HCT116 (cell line): ENCODE results near the gene IFITM10. TPM values are rescaled to one million over a fixed set of nuclear protein-coding genes. Genes with fewer than 3 reads are reported as not detected.

ENCODE experiments used
- ATAC-seq: fragments of 200-7000 bp; cut with Tn5 transposase; 2 replicates; pipeline ENCODE4 v1.9.1; 2020; ENCODE audit warnings: mild to moderate bottlenecking, moderate library complexity
- BruUV-seq: library from RNA; stranded (reverse); fragments of 400-500 nt; replicated peaks from 2 replicates; lab custom pipeline; 2021; lab: Mats Ljungman, UMichigan
- CTCF ChIA-PET: fragments of 300-600 bp; sonication (Branson Sonifier 250); formaldehyde crosslinking; loops from one replicate; lab custom pipeline; 2021; ENCODE audit warnings: antibody characterized with exemption; lab: Charles Lee
- POLR2A ChIA-PET: fragments of 300-600, 350-600 bp; sonication (Branson Sonifier 250); formaldehyde crosslinking; loops from one replicate; lab custom pipeline; 2021; ENCODE audit warnings: antibody characterized with exemption; lab: Charles Lee
- RAD21 ChIA-PET, 2 experiments: fragments of 300-600 bp; sonication (Branson Sonifier 250); formaldehyde crosslinking; loops; one replicate each; lab custom pipeline; 2023; ENCODE audit warnings: low total read pairs in 2 of 2; ENCODE audit not compliant: uncharacterized antibody in 2 of 2, unreplicated experiment in 2 of 2, low non-redundant PET in 1 of 2; lab: Charles Lee
- DNase-seq: peaks from one replicate; pipeline ENCODE4 v3.0.0-alpha.2; 2010; ENCODE audit warnings: low read depth, low spot score
- H2AFZ ChIP-seq: fragments of 200-600 bp; shearing (Covaris generic), sonication (generic); 2 replicates; pipeline ENCODE4 v1.6.1; 2017; ENCODE audit warnings: low read depth, mixed run types, mixed read lengths, antibody characterized with exemption, low read length; ENCODE audit not compliant: poor library complexity, severe bottlenecking
- H3K27ac ChIP-seq: 2 replicates; pipeline ENCODE4 v1.5.1; 2012; ENCODE audit warnings: low read depth, low read length
- H3K27me3 ChIP-seq: fragments of 200-600 bp; sonication (generic); 2 replicates; pipeline ENCODE4 v1.6.1; 2016; ENCODE audit warnings: mixed run types, low read length, mixed read lengths; ENCODE audit not compliant: insufficient read depth
- H3K36me3 ChIP-seq, 2 experiments: fragments of 200-500 bp in 1 of 2; fragments of 200-600 bp in 1 of 2; sonication (Bioruptor generic) in 1 of 2; sonication (generic) in 1 of 2; 2 replicates each; pipeline versions ENCODE4 v1.5.1 to v1.6.1; 2014 to 2016; ENCODE audit warnings: low read length in 2 of 2, inconsistent platforms in 1 of 2, mixed read lengths in 1 of 2, mixed run types in 1 of 2; ENCODE audit not compliant: insufficient read depth in 2 of 2, control insufficient read depth in 1 of 2
- H3K4me1 ChIP-seq, 2 experiments: fragments of 200-600 bp in 1 of 2; sonication (generic) in 1 of 2; 2 replicates each; pipeline versions ENCODE4 v1.5.1 to v1.6.1; 2012 to 2017; ENCODE audit warnings: low read length in 2 of 2, inconsistent platforms in 1 of 2, mild to moderate bottlenecking in 1 of 2, mixed read lengths in 1 of 2, mixed run types in 1 of 2, moderate library complexity in 1 of 2; ENCODE audit not compliant: insufficient read depth in 2 of 2, control insufficient read depth in 1 of 2
- H3K4me2 ChIP-seq: fragments of 200-600 bp; sonication (generic); 2 replicates; pipeline ENCODE4 v1.6.1; 2017; ENCODE audit warnings: mixed run types, low read length, mixed read lengths
- H3K4me3 ChIP-seq, 2 experiments: fragments of 200-600 bp in 1 of 2; sonication (generic) in 1 of 2; replicated peaks in 1 of 2; 2 replicates each; pipeline ENCODE4 v1.5.1; 2011 to 2016; ENCODE audit warnings: low read length in 2 of 2, control low read depth in 1 of 2, low read depth in 1 of 2, mild to moderate bottlenecking in 1 of 2, mixed read lengths in 1 of 2, mixed run types in 1 of 2
- H3K79me2 ChIP-seq: fragments of 200-600 bp; sonication (generic); 2 replicates; pipeline ENCODE4 v1.6.1; 2017; ENCODE audit warnings: mild to moderate bottlenecking, mixed run types, low read length, moderate library complexity, mixed read lengths; ENCODE audit not compliant: insufficient read depth
- H3K9ac ChIP-seq: fragments of 200-600 bp; sonication (generic); 2 replicates; pipeline ENCODE4 v1.6.1; 2016; ENCODE audit warnings: low read length, mixed read lengths
- H3K9me2 ChIP-seq: fragments of 200-600 bp; sonication (generic), shearing (Covaris generic); 2 replicates; pipeline ENCODE4 v1.6.1; 2017; ENCODE audit warnings: mixed run types, mild to moderate bottlenecking, moderate library complexity; ENCODE audit not compliant: insufficient read depth
- H3K9me3 ChIP-seq, 2 experiments: fragments of 200-500 bp in 1 of 2; fragments of 200-600 bp in 1 of 2; sonication (Bioruptor generic) in 1 of 2; sonication (generic) in 1 of 2; 2 replicates each; pipeline ENCODE4 v1.6.1; 2014 to 2017; ENCODE audit warnings: low read length in 2 of 2, mixed read lengths in 2 of 2, inconsistent platforms in 1 of 2, low read depth in 1 of 2, mild to moderate bottlenecking in 1 of 2, mixed run types in 1 of 2, moderate library complexity in 1 of 2; ENCODE audit not compliant: control insufficient read depth in 1 of 2, insufficient read depth in 1 of 2
- H4K20me1 ChIP-seq: fragments of 200-600 bp; sonication (generic), shearing (Covaris generic); 2 replicates; pipeline ENCODE4 v1.6.1; 2017; ENCODE audit warnings: mixed run types, mild to moderate bottlenecking, moderate library complexity; ENCODE audit not compliant: insufficient read depth
- CBX3 ChIP-seq: IDR thresholded peaks from 2 replicates; pipeline ENCODE4 v1.6.1; 2012; ENCODE audit warnings: low read depth
- EGR1 ChIP-seq: IDR thresholded peaks from 2 replicates; pipeline ENCODE4 v1.6.1; 2012; ENCODE audit warnings: low read depth
- ELF1 ChIP-seq: IDR thresholded peaks from 2 replicates; pipeline ENCODE4 v1.6.1; 2012; ENCODE audit warnings: low read depth, borderline replicate concordance
- EZH2 ChIP-seq: fragments of 200-600 bp; sonication (generic); IDR thresholded peaks from 2 replicates; pipeline ENCODE4 v1.6.1; 2017; ENCODE audit warnings: antibody characterized with exemption, mixed run types
- EZH2phosphoT487 ChIP-seq: fragments of 200-600 bp; IDR thresholded peaks from 2 replicates; pipeline ENCODE4 v1.6.1; 2018; ENCODE audit warnings: antibody characterized with exemption, borderline replicate concordance
- FOSL1 ChIP-seq: IDR thresholded peaks from 2 replicates; pipeline ENCODE4 v1.6.1; 2012; ENCODE audit warnings: low read depth
- JUND ChIP-seq: IDR thresholded peaks from 2 replicates; pipeline ENCODE4 v1.6.1; 2012
- POLR2A ChIP-seq: IDR thresholded peaks from 2 replicates; pipeline ENCODE4 v1.7.0; 2011; ENCODE audit warnings: borderline replicate concordance; ENCODE audit not compliant: insufficient read depth, insufficient read length; ENCODE audit errors: extremely low read depth
- RAD21 ChIP-seq: IDR thresholded peaks from 2 replicates; pipeline ENCODE4 v1.6.1; 2012; ENCODE audit warnings: low read depth, mild to moderate bottlenecking
- SIN3A ChIP-seq: IDR thresholded peaks from 2 replicates; pipeline ENCODE4 v1.6.1; 2012; ENCODE audit warnings: low read depth
- SRF ChIP-seq: IDR thresholded peaks from 2 replicates; pipeline ENCODE4 v1.6.1; 2012; ENCODE audit warnings: low read depth
- TCF7L2 ChIP-seq: IDR thresholded peaks from 2 replicates; pipeline ENCODE4 v1.7.0; 2011; ENCODE audit warnings: borderline replicate concordance, inconsistent platforms; ENCODE audit not compliant: insufficient read depth, insufficient read length; ENCODE audit errors: extremely low read depth
- YY1 ChIP-seq: IDR thresholded peaks from 2 replicates; pipeline ENCODE4 v1.6.1; 2011; ENCODE audit warnings: low read length, low read depth, moderate library complexity, mild to moderate bottlenecking; ENCODE audit not compliant: insufficient replicate concordance; ENCODE audit errors: extremely low read depth
- ZFX ChIP-seq: fragments of 450-650 bp; IDR thresholded peaks from 2 replicates; pipeline ENCODE4 v1.6.1; 2017
- ZNF274 ChIP-seq: fragments of 200-500 bp; sonication (Bioruptor generic); IDR thresholded peaks from 2 replicates; pipeline ENCODE4 v1.6.1; 2014; ENCODE audit warnings: mild to moderate bottlenecking, low read depth, low read length, inconsistent platforms
- intact Hi-C: fragments of 100-400 bp; cut with micrococcal nuclease; formaldehyde crosslinking; loops from 2 replicates; pipeline ENCODE4 v1.10.0; 2022
- total RNA-seq: library from RNA; stranded (reverse); gene quantifications from one replicate; pipeline ENCODE4 v1.2.1, GENCODE V29; 2021; ENCODE audit not compliant: unreplicated experiment
- TF ChIP-seq, protein P1 (sequence below): IDR thresholded peaks from 2 replicates; pipeline ENCODE4 v1.6.1; 2012
- TF ChIP-seq, protein P2 (sequence below): IDR thresholded peaks from 2 replicates; pipeline ENCODE4 v1.6.1; 2011; ENCODE audit warnings: mild to moderate bottlenecking, low read length, moderate library complexity; ENCODE audit not compliant: insufficient replicate concordance; ENCODE audit errors: extremely low read depth
- TF ChIP-seq, protein P3 (sequence below): IDR thresholded peaks from 2 replicates; pipeline ENCODE4 v1.6.1; 2012; ENCODE audit warnings: low read depth
- TF ChIP-seq, protein P4 (sequence below), 3 experiments: fragments of 200-600 bp in 1 of 3; sonication (generic) in 1 of 3; IDR thresholded peaks in 2 of 3; conservative IDR thresholded peaks in 1 of 3; 2 replicates each; pipeline ENCODE4 v1.5.1; 2012 to 2017; ENCODE audit warnings: low read depth in 2 of 3, low read length in 2 of 3, antibody characterized with exemption in 1 of 3, borderline replicate concordance in 1 of 3, control low read depth in 1 of 3, mild to moderate bottlenecking in 1 of 3, mixed read lengths in 1 of 3, mixed run types in 1 of 3, moderate library complexity in 1 of 3; ENCODE audit not compliant: insufficient read depth in 1 of 3
- TF ChIP-seq, protein P5 (sequence below): IDR thresholded peaks from 2 replicates; pipeline ENCODE4 v1.6.1; 2012

The IFITM10 gene
- total RNA-seq, 1 experiment from 2014 or later: 1.9 TPM

DNA sequence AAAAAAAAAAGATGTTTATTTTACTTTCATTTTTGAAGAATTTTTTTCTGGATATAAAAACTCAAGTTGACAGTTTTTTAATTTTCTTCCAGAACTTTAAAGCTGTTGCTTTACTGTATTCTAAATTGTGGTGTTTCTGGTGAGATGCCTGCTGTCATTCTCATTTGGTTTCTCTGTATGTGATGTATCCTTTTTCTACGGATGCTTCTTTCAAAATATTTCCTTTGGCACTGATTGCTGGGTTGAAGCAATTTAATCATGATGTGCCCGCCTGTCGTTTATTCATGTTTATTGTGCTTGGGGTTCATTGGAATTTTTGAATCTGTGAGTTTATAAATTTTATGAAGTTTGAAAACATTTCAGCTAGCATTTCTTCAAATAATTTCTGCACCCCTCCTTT, 42.7 kb upstream of the IFITM10 start:
- no peaks in the 10 kb centered on the region for H3K79me2 ChIP-seq
- H3K4me3 ChIP-seq: no peak overlapping the region
- no peaks in the 10 kb centered on the region for H3K4me1 ChIP-seq
- TF ChIP-seq, protein P1, sequence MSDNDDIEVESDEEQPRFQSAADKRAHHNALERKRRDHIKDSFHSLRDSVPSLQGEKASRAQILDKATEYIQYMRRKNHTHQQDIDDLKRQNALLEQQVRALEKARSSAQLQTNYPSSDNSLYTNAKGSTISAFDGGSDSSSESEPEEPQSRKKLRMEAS: no peak
- TF ChIP-seq CBX3 (no peak), SIN3A (no peak), YY1 (no peak), RAD21 (no peak), ZFX (no peak), EGR1 (no peak), ZNF274 (no peak), FOSL1 (no peak), EZH2 (no peak), POLR2A (no peak), EZH2phosphoT487 (no peak), JUND (no peak), TCF7L2 (no peak), ELF1 (no peak), SRF (no peak)
- TF ChIP-seq, protein P2, sequence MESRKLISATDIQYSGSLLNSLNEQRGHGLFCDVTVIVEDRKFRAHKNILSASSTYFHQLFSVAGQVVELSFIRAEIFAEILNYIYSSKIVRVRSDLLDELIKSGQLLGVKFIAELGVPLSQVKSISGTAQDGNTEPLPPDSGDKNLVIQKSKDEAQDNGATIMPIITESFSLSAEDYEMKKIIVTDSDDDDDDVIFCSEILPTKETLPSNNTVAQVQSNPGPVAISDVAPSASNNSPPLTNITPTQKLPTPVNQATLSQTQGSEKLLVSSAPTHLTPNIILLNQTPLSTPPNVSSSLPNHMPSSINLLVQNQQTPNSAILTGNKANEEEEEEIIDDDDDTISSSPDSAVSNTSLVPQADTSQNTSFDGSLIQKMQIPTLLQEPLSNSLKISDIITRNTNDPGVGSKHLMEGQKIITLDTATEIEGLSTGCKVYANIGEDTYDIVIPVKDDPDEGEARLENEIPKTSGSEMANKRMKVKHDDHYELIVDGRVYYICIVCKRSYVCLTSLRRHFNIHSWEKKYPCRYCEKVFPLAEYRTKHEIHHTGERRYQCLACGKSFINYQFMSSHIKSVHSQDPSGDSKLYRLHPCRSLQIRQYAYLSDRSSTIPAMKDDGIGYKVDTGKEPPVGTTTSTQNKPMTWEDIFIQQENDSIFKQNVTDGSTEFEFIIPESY: no peak
- TF ChIP-seq, protein P3, sequence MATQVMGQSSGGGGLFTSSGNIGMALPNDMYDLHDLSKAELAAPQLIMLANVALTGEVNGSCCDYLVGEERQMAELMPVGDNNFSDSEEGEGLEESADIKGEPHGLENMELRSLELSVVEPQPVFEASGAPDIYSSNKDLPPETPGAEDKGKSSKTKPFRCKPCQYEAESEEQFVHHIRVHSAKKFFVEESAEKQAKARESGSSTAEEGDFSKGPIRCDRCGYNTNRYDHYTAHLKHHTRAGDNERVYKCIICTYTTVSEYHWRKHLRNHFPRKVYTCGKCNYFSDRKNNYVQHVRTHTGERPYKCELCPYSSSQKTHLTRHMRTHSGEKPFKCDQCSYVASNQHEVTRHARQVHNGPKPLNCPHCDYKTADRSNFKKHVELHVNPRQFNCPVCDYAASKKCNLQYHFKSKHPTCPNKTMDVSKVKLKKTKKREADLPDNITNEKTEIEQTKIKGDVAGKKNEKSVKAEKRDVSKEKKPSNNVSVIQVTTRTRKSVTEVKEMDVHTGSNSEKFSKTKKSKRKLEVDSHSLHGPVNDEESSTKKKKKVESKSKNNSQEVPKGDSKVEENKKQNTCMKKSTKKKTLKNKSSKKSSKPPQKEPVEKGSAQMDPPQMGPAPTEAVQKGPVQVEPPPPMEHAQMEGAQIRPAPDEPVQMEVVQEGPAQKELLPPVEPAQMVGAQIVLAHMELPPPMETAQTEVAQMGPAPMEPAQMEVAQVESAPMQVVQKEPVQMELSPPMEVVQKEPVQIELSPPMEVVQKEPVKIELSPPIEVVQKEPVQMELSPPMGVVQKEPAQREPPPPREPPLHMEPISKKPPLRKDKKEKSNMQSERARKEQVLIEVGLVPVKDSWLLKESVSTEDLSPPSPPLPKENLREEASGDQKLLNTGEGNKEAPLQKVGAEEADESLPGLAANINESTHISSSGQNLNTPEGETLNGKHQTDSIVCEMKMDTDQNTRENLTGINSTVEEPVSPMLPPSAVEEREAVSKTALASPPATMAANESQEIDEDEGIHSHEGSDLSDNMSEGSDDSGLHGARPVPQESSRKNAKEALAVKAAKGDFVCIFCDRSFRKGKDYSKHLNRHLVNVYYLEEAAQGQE: no peak
- TF ChIP-seq, protein P4, sequence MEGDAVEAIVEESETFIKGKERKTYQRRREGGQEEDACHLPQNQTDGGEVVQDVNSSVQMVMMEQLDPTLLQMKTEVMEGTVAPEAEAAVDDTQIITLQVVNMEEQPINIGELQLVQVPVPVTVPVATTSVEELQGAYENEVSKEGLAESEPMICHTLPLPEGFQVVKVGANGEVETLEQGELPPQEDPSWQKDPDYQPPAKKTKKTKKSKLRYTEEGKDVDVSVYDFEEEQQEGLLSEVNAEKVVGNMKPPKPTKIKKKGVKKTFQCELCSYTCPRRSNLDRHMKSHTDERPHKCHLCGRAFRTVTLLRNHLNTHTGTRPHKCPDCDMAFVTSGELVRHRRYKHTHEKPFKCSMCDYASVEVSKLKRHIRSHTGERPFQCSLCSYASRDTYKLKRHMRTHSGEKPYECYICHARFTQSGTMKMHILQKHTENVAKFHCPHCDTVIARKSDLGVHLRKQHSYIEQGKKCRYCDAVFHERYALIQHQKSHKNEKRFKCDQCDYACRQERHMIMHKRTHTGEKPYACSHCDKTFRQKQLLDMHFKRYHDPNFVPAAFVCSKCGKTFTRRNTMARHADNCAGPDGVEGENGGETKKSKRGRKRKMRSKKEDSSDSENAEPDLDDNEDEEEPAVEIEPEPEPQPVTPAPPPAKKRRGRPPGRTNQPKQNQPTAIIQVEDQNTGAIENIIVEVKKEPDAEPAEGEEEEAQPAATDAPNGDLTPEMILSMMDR (IDR thresholded peaks at IDR 0.05 in 2 of 3, conservative IDR thresholded peaks at IDR 0.05 in 1 of 3; ENCODE audit: borderline replicate concordance in 1 of 3, insufficient read depth in 1 of 3, low read depth in 2 of 3, low read length in 2 of 3): no peak
- TF ChIP-seq, protein P5, sequence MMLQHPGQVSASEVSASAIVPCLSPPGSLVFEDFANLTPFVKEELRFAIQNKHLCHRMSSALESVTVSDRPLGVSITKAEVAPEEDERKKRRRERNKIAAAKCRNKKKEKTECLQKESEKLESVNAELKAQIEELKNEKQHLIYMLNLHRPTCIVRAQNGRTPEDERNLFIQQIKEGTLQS: no peak
- no peaks in the 10 kb centered on the region for H4K20me1 ChIP-seq
- no peaks in the 10 kb centered on the region; the same call in 1 of the 2 replicates for H3K27me3 ChIP-seq
- H3K9me3 ChIP-seq: no peaks in the 10 kb centered on the region
- intact Hi-C loops: no loop called here
- H2AFZ ChIP-seq: no peak overlapping the region
- H3K27ac ChIP-seq: no peak overlapping the region
- RAD21 ChIA-PET: no interaction called here
- ATAC-seq (no peak), DNase-seq (no peak)
- BruUV-seq: no TSS peak
- H3K36me3 ChIP-seq: no peaks in the 10 kb centered on the region
- CTCF ChIA-PET: no interaction called here
- no peak overlapping the region for H3K4me2 ChIP-seq
- H3K9ac ChIP-seq: no peak overlapping the region
- H3K9me2 ChIP-seq: no peaks in the 10 kb centered on the region
- POLR2A ChIA-PET: no interaction called here
